ENCODE data around the gene TDRD7.

The TDRD7 gene

DNA sequence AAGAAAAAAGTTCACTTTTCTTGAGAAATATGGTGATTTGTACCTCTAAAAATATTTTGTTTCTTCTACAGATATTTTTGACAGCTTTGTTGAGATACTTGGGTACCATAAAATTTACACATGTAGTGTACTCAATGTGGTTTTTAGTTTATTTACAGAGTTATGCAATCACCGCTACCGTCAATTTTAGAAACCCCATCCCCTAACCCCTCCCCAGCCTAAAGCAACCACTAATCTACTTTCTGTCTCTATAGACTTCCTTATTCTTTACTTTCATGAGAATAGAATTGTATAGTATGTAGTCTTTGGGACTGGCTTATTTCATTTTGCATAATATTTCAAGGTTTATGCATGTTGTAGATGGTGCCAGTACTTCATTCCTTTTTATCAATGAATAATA lies 45.0 kb upstream of the TDRD7 start:
- no peak for TF ChIP-seq CTCF (IDR thresholded peaks at IDR 0.05; ENCODE audit: extremely low read depth, insufficient read depth, missing control alignments)
- peak; percentile 55 for DNase-seq (ENCODE audit: low spot score)
- in situ Hi-C loops (cut with MboI; ENCODE audit: low pct_unique_long_range_greater_than_20kb, low sequenced_read_pairs, unreplicated experiment): no loop called here

DNA sequence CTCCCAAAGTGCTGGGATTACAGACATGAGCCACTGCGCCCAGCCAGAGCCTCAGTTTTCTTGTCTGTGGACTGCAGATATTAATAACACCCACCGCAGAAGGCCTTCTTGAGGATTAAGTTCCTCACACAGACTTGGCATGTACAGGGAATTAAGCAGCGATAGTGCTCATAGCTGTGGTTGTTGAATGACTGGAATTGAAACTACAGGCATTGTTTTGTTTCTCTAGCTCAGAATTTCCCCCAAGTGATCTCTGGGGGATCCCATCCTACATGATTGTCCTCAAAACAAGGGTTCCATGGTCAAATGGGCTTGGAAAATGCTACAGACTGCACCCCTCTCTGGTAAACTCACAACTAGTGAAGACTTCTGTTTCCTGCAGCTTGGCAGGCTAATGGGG lies 44.2 kb upstream of the TDRD7 start:
- in situ Hi-C loops (cut with MboI; ENCODE audit: low pct_unique_long_range_greater_than_20kb, low sequenced_read_pairs, unreplicated experiment): no loop called here
- no peak for TF ChIP-seq CTCF (IDR thresholded peaks at IDR 0.05; ENCODE audit: extremely low read depth, insufficient read depth, missing control alignments)
- peak; percentile 61 for DNase-seq (ENCODE audit: low spot score)

DNA sequence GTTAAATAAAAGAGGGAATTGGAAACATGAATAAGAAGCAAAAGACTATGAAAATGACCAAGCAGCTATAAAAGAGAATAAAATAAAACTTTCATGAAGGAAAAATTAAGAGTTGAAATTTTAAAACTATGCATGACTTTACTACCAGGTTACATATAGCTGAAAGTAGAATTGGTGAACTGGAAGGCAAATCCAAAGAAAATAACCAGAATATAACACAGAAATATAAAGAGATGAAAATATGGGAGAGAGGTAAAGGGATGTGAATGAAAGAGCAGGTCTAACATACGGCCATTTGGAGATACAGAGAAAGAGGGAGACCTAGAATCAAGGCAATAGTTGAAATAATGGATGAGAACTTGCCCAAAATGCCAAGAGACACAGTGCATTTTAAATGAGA lies 42.9 kb upstream of the TDRD7 start:
- TF ChIP-seq CTCF (IDR thresholded peaks at IDR 0.05; ENCODE audit: extremely low read depth, insufficient read depth, missing control alignments): no peak
- DNase-seq (ENCODE audit: low spot score): no peak
- in situ Hi-C loops (cut with MboI; ENCODE audit: low pct_unique_long_range_greater_than_20kb, low sequenced_read_pairs, unreplicated experiment): no loop called here

DNA sequence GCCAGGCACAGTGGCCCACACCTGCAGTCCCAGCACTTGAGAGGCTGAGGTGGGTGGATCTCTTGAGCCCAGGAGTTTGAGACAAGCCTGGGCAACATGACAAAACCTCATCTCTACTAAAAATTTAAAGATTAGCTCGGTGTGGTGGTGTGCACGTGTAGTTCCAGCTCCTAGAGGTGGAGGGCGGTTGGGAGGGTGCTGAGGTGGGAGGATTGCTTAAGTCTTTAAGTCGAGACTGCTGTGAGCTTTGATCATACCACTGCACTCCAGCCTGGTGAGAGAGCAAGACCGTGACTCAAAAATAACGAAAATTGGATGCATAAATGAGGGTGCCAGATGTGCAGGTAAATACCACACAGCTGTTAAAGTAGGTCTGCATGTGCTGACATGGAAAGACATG lies 39.3 kb upstream of the TDRD7 start:
- in situ Hi-C loops (cut with MboI; ENCODE audit: low pct_unique_long_range_greater_than_20kb, low sequenced_read_pairs, unreplicated experiment): no loop called here
- no peak for TF ChIP-seq CTCF (IDR thresholded peaks at IDR 0.05; ENCODE audit: extremely low read depth, insufficient read depth, missing control alignments)
- DNase-seq (ENCODE audit: low spot score): no peak

- no peak for TF ChIP-seq CTCF (IDR thresholded peaks at IDR 0.05; ENCODE audit: extremely low read depth, insufficient read depth, missing control alignments)
- in situ Hi-C loops (cut with MboI; ENCODE audit: low pct_unique_long_range_greater_than_20kb, low sequenced_read_pairs, unreplicated experiment): no loop called here
- DNase-seq (ENCODE audit: low spot score): no peak
Measured at GRCh38 chr9:97373331-97373730, 38.6 kb upstream of the TDRD7 start.

- in situ Hi-C loops (cut with MboI; ENCODE audit: low pct_unique_long_range_greater_than_20kb, low sequenced_read_pairs, unreplicated experiment): loop anchor here (25.0 kb wide), 1 partner anchor 513 kb away; the partner anchor contains the start of gene ZNF782
- TF ChIP-seq CTCF (IDR thresholded peaks at IDR 0.05; ENCODE audit: extremely low read depth, insufficient read depth, missing control alignments): no peak
- no peak for DNase-seq (ENCODE audit: low spot score)
Measured at GRCh38 chr9:97374811-97375210, 37.1 kb upstream of the TDRD7 start.

DNA sequence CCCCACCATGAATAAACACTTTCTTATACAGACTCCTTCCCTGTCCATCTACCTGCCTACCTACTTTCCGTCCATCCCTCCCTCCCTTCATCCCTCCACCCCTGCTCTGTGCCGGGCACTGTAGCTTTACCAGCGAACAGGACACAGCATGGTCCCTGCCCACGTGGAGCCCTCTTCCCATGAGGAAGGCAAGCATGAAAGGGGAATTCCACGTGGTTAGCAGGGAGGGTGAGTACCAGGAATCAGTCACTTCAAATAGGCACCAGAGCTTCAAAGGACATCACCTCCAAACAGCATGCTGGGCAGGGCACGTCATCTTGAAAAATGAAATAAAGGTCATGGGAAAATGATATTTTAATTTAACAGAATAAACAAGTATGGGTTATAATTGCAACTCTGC lies 35.0 kb upstream of the TDRD7 start:
- DNase-seq (ENCODE audit: low spot score): no peak
- TF ChIP-seq CTCF (IDR thresholded peaks at IDR 0.05; ENCODE audit: extremely low read depth, insufficient read depth, missing control alignments): no peak
- in situ Hi-C loops (cut with MboI; ENCODE audit: low pct_unique_long_range_greater_than_20kb, low sequenced_read_pairs, unreplicated experiment): loop anchor here (25.0 kb wide), 1 partner anchor 515 kb away; the partner anchor contains the start of gene ZNF782
